NCI-H510A treated with DMSO at 0.1 percent for 48 hours (cell line): ENCODE results near the gene SERPINE3.

Experiments used
- DNase-seq: peaks from one replicate; lab custom pipeline; 2025; lab: John Stamatoyannopoulos, UW

Gene SERPINE3

DNA sequence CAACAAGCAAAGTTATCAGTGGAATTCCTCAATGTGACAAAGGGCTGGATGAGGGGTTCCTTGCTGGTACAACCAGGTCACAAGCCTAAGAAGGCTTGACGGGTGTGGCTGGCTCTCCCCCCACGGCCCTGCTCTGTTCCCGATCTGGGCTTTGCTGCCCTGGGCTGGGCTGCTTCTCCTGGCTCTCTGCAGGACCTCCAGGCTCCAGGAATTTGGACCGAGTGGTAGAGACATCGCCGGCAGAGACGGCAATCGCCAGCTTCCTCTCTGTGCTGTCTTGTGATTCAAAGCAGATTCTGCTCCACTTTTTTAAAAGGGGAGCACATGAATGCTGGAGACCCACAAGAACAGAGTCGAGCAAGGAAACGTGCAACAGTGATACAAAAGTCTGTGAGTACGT, at the start of gene SERPINE3:
TSS of gene SERPINE3 (plus strand) at position 338 of the 400 bp plus-strand sequence. CDS start 1,401 bp downstream, outside the sequence.
- DNase-seq = no peak

DNA sequence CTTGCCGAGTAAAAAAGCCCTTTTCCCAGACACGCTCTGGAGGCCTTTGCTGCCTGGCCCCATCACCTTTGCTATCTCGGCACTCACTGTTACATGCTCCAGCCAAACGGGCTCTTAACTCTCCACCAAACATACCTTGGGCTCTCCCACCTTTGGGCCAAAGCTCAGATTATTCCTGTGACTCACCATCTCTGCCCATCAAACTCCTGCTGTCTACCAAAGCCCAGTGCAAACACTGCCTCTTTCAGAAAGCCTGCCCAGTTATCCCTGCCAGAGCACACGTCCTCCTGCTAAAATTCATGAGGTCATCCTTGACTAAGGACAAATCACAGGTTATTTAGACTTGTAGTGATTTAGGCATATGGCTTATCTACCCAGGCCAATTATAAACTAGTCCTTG, 48.1 kb upstream of the SERPINE3 start:
- no peak for DNase-seq

DNA sequence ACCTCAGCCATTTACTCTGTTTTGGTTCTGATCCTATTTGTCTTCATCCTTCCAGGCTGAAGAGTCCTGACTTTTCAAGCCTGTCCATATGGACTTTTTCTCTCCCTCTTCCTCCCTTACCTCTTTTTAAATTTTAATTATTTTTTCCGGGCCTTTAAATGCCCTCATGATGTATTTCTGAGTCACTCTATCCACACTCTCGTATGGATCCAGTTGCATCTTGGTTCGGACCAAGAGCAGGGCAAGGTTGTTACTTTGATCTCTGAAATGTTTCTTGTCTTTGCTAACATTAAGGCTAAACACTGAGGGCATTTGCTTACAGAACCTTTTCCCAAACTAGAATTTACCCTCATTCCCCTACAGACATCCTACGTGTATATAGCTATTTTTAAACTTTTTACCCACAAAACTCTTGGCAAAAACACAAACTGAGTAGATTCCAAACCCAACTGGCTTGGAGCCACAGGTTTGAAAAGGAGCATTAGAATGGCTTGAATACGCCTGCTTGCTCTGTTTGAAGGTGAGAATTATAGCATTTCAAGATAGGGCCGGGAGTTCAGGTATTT, 47.4 kb upstream of the SERPINE3 start:
- DNase-seq = no peak

DNA sequence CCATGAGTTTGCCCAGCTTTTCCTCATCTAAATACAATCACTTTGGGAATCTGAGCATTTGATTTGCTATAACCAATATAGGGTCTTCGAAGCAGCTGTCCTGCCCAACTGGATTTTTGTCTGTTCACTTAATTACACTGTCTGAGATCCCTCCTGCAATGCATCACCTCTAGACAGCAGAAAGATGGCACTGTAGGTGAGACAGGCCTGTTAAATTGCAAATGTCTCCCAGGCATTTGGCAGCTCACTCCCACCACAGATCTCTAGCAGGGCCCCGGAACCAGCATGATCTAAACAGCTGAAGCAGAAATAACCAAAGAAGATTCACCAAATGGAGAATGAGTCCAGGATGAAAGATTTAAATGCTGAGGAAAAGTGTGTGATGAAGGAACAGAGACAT, 41.9 kb upstream of the SERPINE3 start:
- no peak for DNase-seq

DNA sequence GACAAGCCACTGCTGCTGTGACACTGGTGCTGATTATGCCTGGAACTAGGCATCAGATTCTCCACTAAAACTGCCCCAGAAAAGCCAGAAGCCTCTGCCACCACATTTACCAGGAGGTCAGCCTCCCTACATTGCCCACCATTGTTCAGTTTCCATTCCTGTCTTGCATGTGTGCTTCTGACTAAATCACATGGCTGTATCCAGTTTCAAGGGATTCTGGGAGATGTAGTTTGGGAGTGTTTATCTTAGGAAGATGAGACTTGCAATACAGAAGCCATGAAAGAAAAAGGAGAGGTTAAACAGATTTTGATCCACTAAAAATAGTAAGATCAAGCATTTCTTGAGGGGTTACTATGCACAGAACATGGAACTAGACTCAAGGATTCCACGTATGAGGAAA, 40.7 kb upstream of the SERPINE3 start:
- no peak for DNase-seq

DNA sequence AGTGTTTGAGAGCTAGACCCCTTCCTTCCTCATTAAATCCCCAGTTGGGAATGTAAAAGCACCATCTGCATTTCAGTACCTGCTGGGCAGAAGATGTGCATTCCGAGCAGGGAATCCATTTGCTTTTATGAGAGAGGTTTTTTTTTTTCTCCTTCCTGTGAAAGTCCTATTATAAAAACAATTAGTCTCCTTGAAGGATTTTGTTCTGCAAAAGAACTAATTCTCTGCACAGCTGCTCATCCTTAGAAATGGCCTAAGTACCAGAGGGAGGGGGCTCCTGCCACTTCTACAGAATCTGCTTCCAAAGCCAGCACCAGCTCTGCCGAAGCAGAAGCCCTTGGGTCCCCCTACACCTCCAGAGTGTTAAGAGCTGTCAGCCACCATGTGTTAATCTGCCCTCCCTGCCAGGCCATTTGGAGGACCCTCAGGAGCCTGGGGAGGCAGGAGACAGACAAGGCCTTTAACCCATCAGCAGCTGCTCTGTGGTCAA, 36.4 kb upstream of the SERPINE3 start:
- DNase-seq = no peak

DNA sequence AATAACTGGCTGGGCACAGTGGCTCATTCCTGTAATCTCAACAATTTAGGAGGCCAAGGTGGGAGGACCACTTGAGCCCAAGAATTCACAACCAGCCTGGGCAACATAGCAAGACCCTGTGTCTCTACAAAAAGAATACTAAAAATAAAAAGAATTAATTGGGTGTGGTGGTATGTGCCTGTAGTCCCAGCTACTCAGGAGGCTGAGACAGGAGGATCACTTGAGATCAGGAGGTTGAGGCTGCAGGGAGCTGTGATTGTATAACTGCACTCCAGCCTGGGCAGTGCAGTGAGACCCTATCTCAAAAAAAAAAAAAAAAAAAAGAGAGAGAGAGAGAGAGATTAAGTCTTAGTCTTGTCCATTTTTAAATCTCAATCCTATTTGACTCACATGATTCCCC, 35.6 kb upstream of the SERPINE3 start:
- no peak for DNase-seq

DNA sequence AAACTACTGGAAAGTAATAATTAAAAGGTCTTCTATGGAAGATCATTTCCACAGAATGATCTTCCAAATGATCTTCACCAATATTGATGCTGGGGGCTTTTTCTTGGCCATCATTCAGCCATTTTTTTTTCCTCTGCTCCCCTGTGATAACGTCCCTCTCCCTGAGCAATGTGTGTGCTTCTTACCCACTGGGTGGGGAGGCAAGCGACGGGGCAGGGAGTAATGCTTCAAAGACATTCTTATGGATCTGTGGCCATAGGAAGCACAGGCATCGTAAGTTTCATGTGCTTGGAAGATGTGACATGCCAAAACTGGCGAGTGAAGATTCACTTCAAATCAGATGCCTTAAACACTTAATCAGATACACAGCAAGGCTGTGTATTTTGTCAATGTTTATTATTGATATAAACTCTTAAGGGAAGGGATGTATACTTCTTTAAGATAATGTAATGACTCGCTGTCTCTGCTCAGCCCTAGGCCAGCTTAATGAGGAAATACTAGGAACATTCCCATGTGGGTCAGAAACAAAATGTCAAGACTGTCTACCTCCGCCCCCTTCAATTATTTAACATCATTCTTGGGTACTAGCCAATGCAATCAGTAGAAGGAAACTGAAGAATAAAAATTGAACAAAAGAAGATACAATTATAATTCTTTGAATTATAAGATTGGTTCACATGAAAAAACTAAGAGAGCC, 34.1 kb upstream of the SERPINE3 start:
- no peak for DNase-seq

DNA sequence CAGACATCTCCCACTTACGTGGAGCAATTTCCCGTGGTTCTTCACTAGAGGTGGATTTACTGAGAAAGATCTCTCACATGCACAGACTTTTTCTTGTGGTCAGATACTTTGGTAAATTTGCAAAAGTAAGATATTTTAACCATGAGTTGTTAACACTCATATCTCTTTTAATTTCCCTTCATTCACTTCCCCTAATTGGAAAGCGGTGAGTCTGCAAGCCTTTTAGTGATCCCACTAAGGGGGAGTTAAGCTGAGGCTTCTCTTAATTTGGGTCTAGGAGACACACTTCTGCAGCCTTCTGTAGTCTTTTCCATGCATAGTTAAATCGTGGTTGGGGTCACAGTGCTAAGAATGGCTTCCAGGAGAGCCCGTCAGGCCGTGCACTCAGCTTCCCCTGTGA, 30.7 kb upstream of the SERPINE3 start:
- DNase-seq = no peak

DNA sequence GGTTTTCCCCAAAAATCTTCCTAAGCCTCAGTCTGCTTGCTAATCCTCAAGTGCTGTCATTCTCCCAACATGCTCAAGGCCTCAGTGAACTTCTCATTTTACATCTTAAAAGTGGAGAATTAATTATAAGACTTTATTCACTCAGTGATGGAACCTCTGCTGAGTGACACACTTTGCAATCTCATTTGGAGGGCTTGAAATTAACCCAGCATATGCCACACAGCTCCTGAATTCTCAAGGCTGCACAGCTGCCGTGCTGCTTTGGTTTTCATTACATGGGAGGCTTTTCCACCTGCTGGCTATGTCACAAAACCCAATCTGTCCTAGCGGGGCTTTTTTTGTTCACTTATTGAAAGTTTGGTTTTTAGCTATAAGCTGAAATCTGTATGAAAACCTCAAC, 28.3 kb upstream of the SERPINE3 start:
- DNase-seq = no peak

DNA sequence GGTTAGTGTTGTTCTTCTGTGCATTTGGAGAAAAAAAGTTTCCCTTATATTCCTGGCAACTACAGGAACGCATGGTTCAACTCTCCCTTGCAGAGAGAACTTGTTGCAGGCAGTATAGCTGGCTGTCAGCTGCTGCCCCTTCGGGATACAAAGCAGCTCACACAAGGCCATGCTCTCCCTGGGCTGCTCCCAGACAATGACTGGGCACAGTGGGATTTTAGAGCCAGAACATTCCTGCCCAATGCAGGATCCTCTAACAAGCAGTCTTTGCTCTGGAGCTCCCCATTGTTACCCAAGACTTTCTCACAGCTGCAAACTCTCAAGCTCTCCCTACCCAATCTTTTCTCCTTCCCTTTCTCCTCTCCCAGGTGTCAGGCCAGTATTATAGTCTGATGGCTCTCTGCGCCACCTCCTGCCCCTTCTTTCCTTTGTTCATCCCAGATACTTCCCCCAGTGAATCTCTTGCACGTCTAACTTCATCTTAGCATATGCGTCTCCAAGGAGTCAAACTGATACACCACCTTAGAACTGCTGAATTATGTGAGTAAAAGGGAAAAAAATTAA, 27.5 kb upstream of the SERPINE3 start:
- DNase-seq = no peak

DNA sequence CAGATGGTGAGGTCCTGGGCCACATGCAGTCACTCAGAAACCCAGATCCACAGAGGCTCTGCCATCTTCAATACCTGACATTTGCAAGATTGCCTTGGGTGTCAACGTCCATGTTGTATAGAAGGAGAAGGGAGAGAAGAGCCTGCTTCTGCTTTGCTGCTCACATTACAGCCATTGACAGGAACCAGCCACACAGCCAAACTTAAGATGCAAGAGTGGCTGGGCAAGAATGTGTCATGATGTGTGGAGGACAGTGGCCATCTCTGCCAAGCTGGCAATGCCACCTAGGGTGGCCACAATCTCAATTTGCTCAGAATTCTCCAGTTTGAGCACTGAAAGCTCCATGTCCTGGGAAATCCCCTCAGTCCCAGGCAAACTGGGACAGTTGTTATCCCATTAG, 25.9 kb upstream of the SERPINE3 start:
- DNase-seq = no peak

DNA sequence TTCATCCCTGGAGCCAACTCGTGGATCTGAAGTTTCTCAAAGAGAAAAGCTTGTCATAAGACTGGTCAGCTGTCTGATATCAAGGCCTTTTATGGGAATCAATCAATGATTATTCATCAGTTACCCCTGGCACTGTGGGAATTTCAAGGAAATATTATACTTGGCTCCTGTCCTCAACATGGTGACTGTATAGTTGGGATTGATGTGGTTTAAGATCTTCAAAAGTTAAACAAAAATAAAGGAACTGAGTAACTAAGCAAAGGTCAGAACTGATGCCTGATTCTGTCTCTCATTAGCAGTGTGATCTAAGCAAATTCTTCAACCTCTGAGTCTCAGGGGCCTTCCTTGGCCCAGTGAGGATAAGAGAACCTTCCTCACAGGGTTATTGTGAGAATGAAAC, 22.2 kb upstream of the SERPINE3 start:
- DNase-seq = no peak

DNA sequence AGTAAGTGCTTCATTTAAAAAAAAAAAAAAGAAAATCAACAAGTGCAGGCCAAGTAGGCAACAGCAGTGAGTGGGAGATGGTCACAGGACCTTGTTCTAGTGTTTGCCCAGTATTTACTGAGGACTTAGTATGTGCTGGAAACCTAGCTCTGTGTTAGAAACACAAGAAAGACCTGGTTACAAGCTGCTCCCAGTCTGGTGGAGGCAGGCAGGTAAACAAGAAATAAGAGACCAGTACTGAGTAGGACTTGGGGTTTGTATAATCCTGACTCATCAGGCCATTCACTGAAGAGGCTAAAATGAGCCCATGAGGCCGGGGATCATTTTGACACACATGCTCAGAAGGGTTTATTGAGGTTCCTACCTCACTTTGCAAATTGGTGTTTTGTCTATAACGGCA, 21.5 kb upstream of the SERPINE3 start:
- no peak for DNase-seq

DNA sequence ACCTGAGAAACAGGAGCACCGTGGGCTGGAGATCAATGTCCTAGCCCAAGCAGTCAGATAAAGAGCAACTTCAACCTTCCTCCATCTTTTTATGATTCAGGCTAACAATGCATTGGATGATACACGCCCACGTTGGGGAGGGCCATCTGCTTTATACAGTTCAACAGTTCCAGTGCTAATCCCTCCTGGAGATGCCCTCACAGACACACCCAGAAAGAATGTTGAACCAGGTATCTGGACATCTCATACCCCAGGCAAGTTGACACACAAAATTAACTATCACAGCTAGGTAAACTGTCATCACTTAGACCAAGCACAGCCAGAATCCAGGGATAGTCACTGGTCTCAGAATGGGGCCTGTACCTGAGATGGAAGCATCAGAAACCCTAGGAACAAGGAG, 20.6 kb upstream of the SERPINE3 start:
- DNase-seq = no peak

DNA sequence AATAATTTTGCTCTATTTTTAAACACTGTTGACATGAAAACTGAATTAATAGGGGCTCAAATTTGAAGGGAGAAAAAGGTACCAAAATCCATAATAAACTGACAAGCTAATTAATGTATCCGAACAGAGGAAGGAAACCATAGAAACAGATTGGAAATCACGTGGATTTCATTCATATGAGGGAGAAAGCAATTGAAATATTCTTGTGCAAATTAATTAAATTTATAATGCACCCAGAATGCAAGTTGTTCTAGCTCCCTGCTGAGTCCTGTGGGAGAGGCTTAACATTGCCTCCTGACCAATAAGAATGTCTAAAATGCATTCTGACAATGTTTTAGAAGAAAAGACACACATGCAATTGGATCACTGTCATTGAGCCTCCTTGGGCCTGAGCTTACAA, 17.7 kb upstream of the SERPINE3 start:
- DNase-seq = no peak

DNA sequence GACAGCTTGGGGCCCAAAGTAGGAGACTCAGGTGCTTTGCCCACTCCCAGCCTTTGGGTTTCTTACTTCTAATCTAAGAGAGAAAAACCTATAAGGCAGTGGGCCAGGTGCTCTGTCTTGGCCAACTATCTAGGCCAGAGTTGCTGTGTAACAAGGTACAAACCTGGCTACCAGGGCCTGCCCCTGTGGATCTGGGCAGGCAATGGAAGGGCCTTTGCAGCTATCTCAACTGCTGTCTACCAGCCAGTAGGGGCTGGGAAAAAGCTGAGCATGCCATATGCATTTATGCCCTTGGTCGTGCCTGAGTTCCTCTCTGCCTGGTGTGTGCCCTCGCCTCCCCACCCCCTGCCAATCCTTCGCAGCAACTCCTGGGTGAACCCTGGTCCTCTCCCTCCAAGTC, 16.7 kb upstream of the SERPINE3 start:
- DNase-seq = no peak

DNA sequence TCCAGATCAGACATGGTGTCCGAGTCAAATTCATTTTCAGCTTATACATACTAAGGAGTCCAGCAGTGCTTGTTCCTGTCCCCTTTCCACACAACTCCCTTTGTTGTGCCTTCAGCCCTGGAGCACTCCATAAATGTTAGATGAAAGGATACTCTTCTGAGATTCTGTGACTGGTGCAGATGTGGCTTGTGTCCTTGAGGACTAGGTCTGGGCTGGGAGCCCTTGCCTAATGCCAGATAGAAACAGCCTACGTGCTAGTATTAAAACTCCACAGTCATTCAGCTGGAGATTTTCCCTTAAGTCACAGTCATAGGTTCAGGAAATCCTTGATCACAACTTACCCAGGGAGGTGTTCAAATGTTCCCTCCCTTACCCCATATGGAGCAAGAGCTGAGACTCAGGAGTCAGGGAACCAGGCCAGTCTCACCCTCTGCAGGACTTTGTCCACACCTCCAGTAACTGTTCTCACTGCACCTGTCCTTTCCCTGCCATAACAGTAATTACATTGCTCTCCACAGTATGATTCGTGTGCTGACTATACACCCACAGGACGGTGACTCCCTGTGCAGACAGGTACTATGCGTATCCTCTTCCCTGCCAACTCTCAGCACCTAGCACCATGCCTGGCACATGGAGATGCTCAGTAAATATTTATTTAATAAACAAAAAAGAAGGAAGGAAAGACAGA, 15.5 kb upstream of the SERPINE3 start:
- no peak for DNase-seq

DNA sequence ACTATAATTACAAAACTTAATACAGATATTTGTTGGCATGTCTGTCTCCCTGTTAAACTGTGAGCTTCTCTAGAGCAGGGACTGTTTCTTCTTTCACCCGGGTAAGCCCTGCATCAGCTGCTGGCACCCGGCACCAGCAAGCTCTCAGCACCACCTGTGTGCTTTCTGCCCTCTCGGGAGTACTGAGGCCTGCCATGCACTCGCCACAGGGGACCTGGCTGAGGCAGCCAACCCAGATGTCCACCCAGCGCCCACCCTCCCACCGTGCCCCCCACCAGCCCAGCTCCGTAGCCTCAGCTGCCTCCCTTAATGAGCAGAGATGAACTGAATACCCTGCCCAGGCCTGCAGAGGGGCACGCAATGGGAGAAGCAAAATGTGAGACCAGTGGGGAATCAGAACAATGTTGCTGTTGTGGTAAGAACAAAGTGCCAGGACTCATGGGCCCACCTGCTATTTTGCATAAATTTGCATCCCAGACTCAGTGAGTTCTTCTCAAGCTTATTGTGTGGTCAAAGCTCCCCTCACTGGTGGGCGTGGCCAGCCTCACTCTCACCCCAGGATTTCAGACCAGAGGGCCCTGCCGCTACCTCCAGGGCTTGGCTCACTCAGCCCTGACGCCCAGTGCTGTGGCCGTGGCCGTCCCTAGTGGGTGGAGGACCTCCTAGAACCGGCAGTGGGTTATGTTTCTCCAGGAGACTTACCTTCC, 14.6 kb upstream of the SERPINE3 start:
- DNase-seq = no peak

DNA sequence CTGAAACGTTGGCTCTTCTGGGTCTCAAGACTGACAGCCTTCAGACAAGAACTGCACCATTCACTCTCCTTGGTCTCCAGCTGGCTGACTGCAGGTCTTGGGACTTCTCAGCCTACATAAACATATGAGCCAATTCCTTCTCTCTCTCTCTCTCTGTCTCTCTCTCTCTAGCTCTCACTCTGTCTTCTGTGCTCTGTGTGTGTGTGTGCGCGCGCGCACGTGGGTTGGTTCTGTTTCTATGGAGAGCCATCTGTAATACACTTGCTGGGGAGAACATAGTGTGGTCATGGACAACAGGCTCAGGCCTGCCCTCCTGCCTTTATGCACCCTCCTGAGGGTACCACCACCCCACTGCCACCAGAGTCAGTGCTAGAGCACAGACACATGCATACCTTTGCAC, 13.7 kb upstream of the SERPINE3 start:
- no peak for DNase-seq

DNA sequence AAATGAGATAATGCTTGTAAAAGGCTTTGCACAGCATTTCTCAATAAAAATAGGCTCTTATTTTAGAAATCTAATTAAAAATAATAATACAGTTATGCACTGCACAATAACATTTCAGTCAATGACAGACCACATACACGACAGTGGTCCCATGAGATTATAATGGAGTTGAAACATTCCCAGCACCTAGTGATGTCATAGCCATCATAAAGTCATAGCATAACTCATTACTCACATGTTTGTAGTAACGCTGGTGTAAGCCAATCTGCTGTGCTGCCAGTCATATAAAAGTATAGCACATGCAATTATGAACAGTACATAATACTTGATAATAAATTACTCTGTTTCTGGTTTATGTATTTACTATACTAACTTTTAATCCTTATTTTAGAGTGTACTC, 12.7 kb upstream of the SERPINE3 start:
- no peak for DNase-seq

DNA sequence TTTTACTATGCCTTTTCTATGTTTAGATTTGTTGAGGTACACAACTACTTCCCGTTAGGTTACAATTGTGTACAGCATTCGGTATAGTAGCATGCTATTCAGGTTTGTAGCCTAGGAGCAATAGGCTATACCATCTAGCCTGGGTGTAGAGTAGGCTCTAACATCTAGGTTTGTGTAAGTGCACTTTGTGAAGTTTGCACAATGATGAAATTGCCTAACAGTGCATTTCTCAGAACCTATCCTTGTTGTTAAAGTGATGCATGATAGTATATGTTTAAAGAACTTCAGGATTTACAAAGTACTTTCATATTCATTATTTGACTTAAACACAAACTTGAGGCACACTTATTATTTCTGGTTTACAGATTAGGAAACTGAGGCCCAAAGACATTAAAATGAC, 11.5 kb upstream of the SERPINE3 start:
- no peak for DNase-seq

DNA sequence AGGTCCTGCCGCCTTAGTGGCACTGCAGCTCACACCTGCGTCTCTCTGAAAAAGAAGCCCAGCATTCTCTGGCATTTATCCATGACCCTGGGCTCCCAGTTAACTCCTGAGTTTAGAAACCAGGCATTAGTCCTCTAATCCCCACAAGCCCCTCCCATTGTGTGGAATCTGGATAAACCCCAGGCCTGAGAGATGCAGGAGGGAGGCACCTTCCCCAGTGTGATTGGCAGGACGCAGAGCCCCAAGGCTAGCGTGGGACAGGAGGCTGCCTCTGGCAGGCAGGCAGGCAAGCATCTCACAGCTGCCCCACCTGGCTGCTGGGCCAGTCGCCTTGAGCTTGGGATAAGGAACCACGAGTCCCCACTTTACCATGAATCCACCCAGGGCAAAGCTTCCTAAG, 11.0 kb upstream of the SERPINE3 start:
- DNase-seq = no peak
